Right forelimb (tissue), 1 donor: ENCODE data around the gene POC5.
"Not testable (repeated sequence)": the region's sequence is repeated elsewhere in the genome, so short reads cannot be mapped to it uniquely, and the experiment has no call there.

Source experiments
- DNase-seq: peaks from one replicate; pipeline ENCODE4 v3.0.0-alpha.2; 2018

Gene POC5, protein sequence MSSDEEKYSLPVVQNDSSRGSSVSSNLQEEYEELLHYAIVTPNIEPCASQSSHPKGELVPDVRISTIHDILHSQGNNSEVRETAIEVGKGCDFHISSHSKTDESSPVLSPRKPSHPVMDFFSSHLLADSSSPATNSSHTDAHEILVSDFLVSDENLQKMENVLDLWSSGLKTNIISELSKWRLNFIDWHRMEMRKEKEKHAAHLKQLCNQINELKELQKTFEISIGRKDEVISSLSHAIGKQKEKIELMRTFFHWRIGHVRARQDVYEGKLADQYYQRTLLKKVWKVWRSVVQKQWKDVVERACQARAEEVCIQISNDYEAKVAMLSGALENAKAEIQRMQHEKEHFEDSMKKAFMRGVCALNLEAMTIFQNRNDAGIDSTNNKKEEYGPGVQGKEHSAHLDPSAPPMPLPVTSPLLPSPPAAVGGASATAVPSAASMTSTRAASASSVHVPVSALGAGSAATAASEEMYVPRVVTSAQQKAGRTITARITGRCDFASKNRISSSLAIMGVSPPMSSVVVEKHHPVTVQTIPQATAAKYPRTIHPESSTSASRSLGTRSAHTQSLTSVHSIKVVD

DNA sequence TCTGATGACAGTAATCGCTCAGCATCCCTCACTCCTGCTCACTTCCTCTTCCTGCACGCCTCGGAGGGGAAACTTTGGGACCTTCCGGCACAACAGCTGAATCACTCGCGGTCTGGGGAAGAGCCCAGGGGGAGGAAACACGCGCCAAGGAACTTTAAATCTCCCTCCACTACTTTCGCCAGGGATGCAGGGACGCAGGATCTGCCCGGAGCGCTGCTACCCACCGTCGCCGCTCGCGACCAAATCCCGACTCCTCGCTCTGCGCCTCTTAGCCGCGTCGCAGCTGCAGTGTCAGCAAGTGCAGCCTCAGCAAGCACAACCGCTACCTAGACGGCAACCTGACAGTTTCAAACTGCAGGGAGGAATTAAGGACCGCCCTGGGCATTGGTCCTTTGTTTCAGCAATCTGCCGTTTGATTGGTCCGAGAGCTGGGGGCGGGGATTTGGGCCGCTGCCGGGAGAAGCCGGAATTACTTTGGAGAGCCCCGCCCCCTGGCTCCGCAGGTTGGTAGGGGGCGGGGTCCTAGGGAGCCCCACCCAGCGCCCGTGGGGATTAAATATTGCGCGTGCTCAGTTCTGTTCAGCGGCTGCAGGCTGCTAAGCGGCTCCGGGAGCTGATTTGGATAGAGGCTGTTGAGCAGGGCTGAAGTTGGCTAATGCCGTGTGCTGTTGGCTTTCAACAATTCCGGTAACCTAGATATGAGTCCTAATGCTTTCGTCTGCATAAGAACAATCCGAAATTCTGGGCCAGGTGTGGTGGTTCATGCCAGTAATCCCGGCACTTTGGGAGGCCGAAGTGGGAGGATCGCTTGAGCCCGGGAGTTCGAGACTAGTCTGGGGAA is at the start of gene POC5:
POC5 (minus strand) TSS at position 356 of the 841 bp plus-strand sequence. CDS start 4,500 bp downstream, outside the sequence.
- DNase-seq: peak; percentile 98

GRCh38 chr5:75758116-75758515 is 40.9 kb upstream of the POC5 start:
- DNase-seq: no peak

- no peak for DNase-seq
These were observed 39.7 kb upstream of the POC5 start for GRCh38 chr5:75756981-75757380.

GRCh38 chr5:75756211-75756610 is 39.0 kb upstream of the POC5 start:
- no peak for DNase-seq

DNA sequence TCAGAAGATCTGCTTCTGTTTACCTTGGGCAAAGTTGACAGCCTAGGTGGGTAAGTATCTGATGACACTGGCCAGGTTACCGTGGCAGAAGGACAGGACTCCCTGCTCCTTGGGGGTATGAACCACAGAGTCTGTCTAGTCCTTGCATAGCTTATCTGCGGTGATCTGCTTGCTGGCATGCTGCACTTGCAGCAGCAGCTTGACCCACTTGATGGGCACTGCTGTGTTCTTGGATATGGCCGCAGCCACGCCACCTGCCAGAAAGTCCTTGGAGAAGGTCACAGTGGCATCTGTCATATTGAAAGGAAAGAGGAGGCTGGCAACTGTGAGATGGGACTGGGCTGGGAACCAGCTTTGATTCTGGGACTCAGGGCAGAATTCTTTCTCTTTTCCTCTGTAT is 35.9 kb upstream of the POC5 start:
- DNase-seq: no peak

DNA sequence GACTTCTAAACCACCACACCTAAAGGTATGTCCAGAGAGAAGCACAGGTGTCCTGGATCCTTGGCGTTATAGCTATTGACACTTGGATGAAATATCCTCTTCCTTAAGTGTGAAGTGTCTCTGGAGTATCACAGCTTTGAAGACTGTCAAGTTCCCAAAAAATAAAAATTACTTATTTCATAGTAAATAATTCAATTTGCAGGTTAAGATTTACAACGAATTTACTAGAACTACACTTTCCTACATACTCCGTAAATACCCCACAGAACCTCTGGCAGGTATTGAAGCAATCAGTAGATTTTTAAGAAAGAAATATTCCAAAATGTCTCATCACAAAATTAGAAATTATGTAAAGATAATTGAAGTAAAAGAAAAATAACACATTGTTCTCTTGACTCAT is 27.1 kb upstream of the POC5 start:
- DNase-seq: no peak

- DNase-seq: no peak
These were observed 19.0 kb upstream of the POC5 start for GRCh38 chr5:75736273-75736672.

- no peak for DNase-seq
These were observed 17.9 kb upstream of the POC5 start for GRCh38 chr5:75734913-75735789.

DNA sequence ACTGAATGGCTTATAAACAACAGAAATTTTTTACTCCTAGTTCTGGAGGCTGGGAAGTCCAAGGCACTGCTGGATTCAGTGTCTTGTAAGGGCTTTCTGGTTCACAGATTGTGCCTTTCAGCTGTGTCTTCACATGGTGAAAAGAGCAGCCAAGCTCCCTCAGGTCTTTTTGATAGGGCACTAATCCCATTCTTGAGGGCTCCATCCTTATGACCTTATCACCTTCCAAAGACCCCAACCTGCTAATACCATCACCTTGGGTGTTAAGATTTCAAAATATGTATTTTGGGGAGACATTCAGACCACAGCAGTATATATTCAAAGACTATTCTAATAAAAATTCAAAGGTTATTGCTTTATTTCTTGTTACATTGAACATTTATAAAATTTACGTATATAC is 16.5 kb upstream of the POC5 start:
- DNase-seq: no peak

DNA sequence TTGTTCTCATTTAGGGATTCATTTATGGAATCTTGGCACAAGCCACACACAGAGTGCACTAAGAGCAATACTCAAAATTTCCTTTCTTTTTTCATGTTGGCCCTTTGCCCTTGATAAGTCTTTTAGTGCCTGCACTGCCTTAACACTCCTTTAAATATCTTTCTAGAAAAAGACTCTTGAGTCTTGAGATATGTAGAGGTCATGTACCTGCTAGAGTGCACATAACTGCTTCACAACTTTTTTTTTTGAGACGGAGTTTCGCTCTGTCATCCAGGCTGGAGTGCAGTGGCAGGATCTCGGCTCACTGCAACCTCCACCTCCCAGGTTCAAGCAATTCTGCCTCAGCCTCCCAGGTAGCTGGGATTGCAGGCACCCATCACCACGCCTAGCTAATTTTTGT is 14.3 kb upstream of the POC5 start:
- not testable (repeated sequence) for DNase-seq

DNA sequence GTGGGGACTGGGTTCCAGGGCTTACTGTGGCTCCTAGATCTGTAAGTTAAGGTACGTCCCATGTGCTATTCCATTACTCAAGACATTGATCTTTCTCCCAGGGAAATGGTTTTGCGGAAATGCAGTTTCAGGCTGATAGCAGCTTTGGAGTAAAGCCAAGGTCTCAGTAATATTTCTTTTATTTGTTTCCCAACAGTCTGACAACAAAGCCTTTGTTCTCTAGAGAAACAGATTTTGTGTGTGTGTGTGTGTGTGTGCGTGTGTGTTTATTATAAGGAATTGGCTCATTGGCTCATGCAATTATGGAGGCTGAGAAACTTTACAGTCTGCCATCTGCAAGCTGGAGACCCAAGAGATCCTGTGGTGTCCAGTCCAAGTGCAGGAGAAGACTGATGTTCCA is 12.1 kb upstream of the POC5 start:
- DNase-seq: no peak

- no peak for DNase-seq
These were observed 10.7 kb upstream of the POC5 start for GRCh38 chr5:75727931-75728330.

- DNase-seq: not testable (repeated sequence)
These were observed 9.0 kb upstream of the POC5 start for GRCh38 chr5:75726224-75726623.

GRCh38 chr5:75723378-75723777 is 6.1 kb upstream of the POC5 start:
- DNase-seq: no peak

- no peak for DNase-seq
These were observed 4.3 kb upstream of the POC5 start for GRCh38 chr5:75721573-75721972.

GRCh38 chr5:75720882-75721281 is 3.6 kb upstream of the POC5 start:
- DNase-seq: no peak

DNA sequence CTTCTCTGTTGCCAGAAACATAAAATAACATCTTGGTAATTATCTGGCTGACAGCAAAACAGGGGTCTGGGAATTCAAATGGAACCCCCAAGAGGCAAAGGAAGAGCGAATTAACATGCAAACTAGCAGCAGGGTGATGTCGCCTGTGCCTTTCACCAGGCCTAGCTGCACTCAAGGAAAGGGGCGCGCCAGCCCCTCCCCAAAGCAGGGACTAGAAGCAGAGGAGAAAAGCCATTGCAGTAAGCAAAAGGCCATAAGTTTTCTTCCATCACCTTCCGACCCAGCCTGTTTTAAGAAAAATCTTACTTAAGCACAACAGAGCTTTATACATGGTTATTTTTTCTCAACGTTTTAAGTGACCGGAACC is 539 bp downstream of the POC5 start:
- peak; percentile 44 for DNase-seq

DNA sequence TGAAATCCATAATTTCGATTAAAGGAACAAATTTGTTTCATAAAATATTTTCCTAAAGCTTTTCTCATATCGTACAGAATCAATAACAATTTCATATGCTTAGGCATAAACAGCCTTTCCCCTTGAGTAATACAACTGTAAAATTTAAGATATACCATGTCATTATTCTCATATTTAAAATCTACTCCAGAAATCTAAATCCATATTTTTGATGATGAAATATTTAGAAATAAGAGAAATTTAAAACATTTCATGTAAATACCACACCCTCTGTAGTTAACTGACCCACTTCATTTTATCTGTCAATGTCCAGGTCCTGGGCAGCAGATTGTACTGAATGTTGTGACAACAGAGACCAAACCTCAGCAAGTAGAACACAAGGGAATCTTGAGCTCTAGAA is 5.1 kb downstream of the POC5 start:
- no peak for DNase-seq

- DNase-seq: no peak
These were observed 6.1 kb downstream of the POC5 start for GRCh38 chr5:75711151-75711550.

- DNase-seq: no peak
These were observed 6.6 kb downstream of the POC5 start for GRCh38 chr5:75710637-75711036.

GRCh38 chr5:75707911-75708509 is 9.2 kb downstream of the POC5 start:
- no peak for DNase-seq

DNA sequence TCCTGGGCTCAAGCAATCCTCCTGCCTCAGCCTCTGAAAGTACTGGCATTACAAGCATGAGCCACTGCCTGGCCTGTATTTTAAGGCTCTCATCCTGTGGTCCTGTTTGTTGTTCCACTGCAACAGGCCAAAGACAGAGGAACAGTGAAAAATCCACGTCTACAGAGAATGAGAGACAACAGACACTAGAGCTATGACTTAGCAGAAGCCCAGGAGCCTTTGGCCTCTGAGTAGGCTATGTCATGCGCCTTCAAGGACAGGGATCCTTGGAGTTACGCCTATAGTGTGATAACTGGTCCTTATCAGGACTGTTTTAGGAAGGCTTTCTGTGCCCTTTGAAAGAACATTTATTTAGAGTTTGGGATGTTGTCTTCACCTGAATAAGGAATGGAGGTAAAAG is 10.5 kb downstream of the POC5 start:
- DNase-seq: no peak
